ENCODE data around the gene SHC1.

SHC1 gene

GRCh38 chr1:154968731-154969130, 1.8 kb downstream of the SHC1 start:
- Histone ChIP-seq H3K9me3 (ENCODE audit: control insufficient read depth, insufficient read depth, low read length) (no peaks in the 10 kb centered on the region), H3K27me3 (ENCODE audit: control insufficient read depth, insufficient read depth, low read length) (no peaks in the 10 kb centered on the region), H3K9ac (ENCODE audit: low read depth, low read length) (0 out of 2 replicates have a peak overlapping the region, but pooled peaks have one; percentile 23), H3K36me3 (ENCODE audit: control insufficient read depth, insufficient read depth, low read length) (peaks cover 48% of the 10 kb centered on the region), H3K27ac (ENCODE audit: low read depth, low read length) (no peak overlapping the region), H3K4me1 (ENCODE audit: control insufficient read depth, insufficient read depth, low read length) (peaks cover 23% of the 10 kb centered on the region), H3K4me3 (ENCODE audit: low read depth, low read length) (peak overlapping the region; percentile 74)

GRCh38 chr1:154967331-154967950, 3.1 kb downstream of the SHC1 start:
- no peaks in the 10 kb centered on the region for H3K27me3 ChIP-seq (ENCODE audit: control insufficient read depth, insufficient read depth, low read length)
- peaks cover 22% of the 10 kb centered on the region for H3K4me1 ChIP-seq (ENCODE audit: control insufficient read depth, insufficient read depth, low read length)
- peaks cover 60% of the 10 kb centered on the region for H3K36me3 ChIP-seq (ENCODE audit: control insufficient read depth, insufficient read depth, low read length)
- no peaks in the 10 kb centered on the region for H3K9me3 ChIP-seq (ENCODE audit: control insufficient read depth, insufficient read depth, low read length)
- no peak overlapping the region for H3K9ac ChIP-seq (ENCODE audit: low read depth, low read length)
- H3K27ac ChIP-seq (ENCODE audit: low read depth, low read length): no peak overlapping the region
- H3K4me3 ChIP-seq (ENCODE audit: low read depth, low read length): no peak overlapping the region

- H3K4me3 ChIP-seq (ENCODE audit: low read depth, low read length): no peak overlapping the region
- no peaks in the 10 kb centered on the region for H3K27me3 ChIP-seq (ENCODE audit: control insufficient read depth, insufficient read depth, low read length)
- H3K27ac ChIP-seq (ENCODE audit: low read depth, low read length): no peak overlapping the region
- no peaks in the 10 kb centered on the region for H3K9me3 ChIP-seq (ENCODE audit: control insufficient read depth, insufficient read depth, low read length)
- H3K9ac ChIP-seq (ENCODE audit: low read depth, low read length): no peak overlapping the region
- peaks cover 11% of the 10 kb centered on the region for H3K4me1 ChIP-seq (ENCODE audit: control insufficient read depth, insufficient read depth, low read length)
- H3K36me3 ChIP-seq (ENCODE audit: control insufficient read depth, insufficient read depth, low read length): peaks cover 60% of the 10 kb centered on the region
These were observed 4.4 kb downstream of the SHC1 start for GRCh38 chr1:154966111-154966510.

GRCh38 chr1:154964359-154964758, 6.2 kb downstream of the SHC1 start:
- Histone ChIP-seq H3K4me3 (ENCODE audit: low read depth, low read length) (no peak overlapping the region), H3K36me3 (ENCODE audit: control insufficient read depth, insufficient read depth, low read length) (peaks cover 63% of the 10 kb centered on the region), H3K4me1 (ENCODE audit: control insufficient read depth, insufficient read depth, low read length) (peaks cover 17% of the 10 kb centered on the region), H3K27me3 (ENCODE audit: control insufficient read depth, insufficient read depth, low read length) (no peaks in the 10 kb centered on the region), H3K9me3 (ENCODE audit: control insufficient read depth, insufficient read depth, low read length) (no peaks in the 10 kb centered on the region), H3K27ac (ENCODE audit: low read depth, low read length) (no peak overlapping the region), H3K9ac (ENCODE audit: low read depth, low read length) (no peak overlapping the region)

- no peak overlapping the region for H3K4me3 ChIP-seq (ENCODE audit: low read depth, low read length)
- H3K27me3 ChIP-seq (ENCODE audit: control insufficient read depth, insufficient read depth, low read length): no peaks in the 10 kb centered on the region
- no peak overlapping the region for H3K27ac ChIP-seq (ENCODE audit: low read depth, low read length)
- H3K4me1 ChIP-seq (ENCODE audit: control insufficient read depth, insufficient read depth, low read length): peaks cover 12% of the 10 kb centered on the region; the same call in 1 of the 2 replicates
- H3K9me3 ChIP-seq (ENCODE audit: control insufficient read depth, insufficient read depth, low read length): no peaks in the 10 kb centered on the region
- H3K36me3 ChIP-seq (ENCODE audit: control insufficient read depth, insufficient read depth, low read length): peaks cover 68% of the 10 kb centered on the region
- H3K9ac ChIP-seq (ENCODE audit: low read depth, low read length): no peak overlapping the region
These were observed 6.9 kb downstream of the SHC1 start for GRCh38 chr1:154963643-154964042.

- Histone ChIP-seq H3K9me3 (ENCODE audit: control insufficient read depth, insufficient read depth, low read length) (no peaks in the 10 kb centered on the region), H3K4me1 (ENCODE audit: control insufficient read depth, insufficient read depth, low read length) (0 out of 2 replicates have a peak, but pooled peaks cover 12% of the 10 kb centered on the region), H3K36me3 (ENCODE audit: control insufficient read depth, insufficient read depth, low read length) (peaks cover 67% of the 10 kb centered on the region), H3K27ac (ENCODE audit: low read depth, low read length) (no peak overlapping the region), H3K27me3 (ENCODE audit: control insufficient read depth, insufficient read depth, low read length) (no peaks in the 10 kb centered on the region), H3K4me3 (ENCODE audit: low read depth, low read length) (peak overlapping the region; percentile 83), H3K9ac (ENCODE audit: low read depth, low read length) (no peak overlapping the region)
These were observed 7.7 kb downstream of the SHC1 start for GRCh38 chr1:154962795-154963330.

GRCh38 chr1:154962156-154962749, 8.3 kb downstream of the SHC1 start:
- Histone ChIP-seq H3K27me3 (ENCODE audit: control insufficient read depth, insufficient read depth, low read length) (no peaks in the 10 kb centered on the region), H3K4me1 (ENCODE audit: control insufficient read depth, insufficient read depth, low read length) (peaks cover 16% of the 10 kb centered on the region), H3K4me3 (ENCODE audit: low read depth, low read length) (peak overlapping the region; percentile 83), H3K27ac (ENCODE audit: low read depth, low read length) (peak overlapping the region; percentile 98), H3K36me3 (ENCODE audit: control insufficient read depth, insufficient read depth, low read length) (peaks cover 61% of the 10 kb centered on the region), H3K9ac (ENCODE audit: low read depth, low read length) (peak overlapping the region; percentile 97), H3K9me3 (ENCODE audit: control insufficient read depth, insufficient read depth, low read length) (no peaks in the 10 kb centered on the region)

GRCh38 chr1:154961207-154962155, 9.1 kb downstream of the SHC1 start, which contains the start of gene PYGO2:
PYGO2 (minus strand) TSS chr1:154961782; CDS start chr1:154961576, 206 bp downstream.
- peak within 1 kb of the TSS; percentile 98 for H3K27ac ChIP-seq (ENCODE audit: low read depth, low read length)
- peaks cover 53% of the 10 kb centered on the region for H3K36me3 ChIP-seq (ENCODE audit: control insufficient read depth, insufficient read depth, low read length)

GRCh38 chr1:154960446-154961136, 10.0 kb downstream of the SHC1 start:
- no peaks in the 10 kb centered on the region for H3K9me3 ChIP-seq (ENCODE audit: control insufficient read depth, insufficient read depth, low read length)
- peak overlapping the region; percentile 83 for H3K4me3 ChIP-seq (ENCODE audit: low read depth, low read length)
- H3K9ac ChIP-seq (ENCODE audit: low read depth, low read length): peak overlapping the region; percentile 97; the same call in 1 of the 2 replicates
- H3K27ac ChIP-seq (ENCODE audit: low read depth, low read length): peak overlapping the region; percentile 98
- peaks cover 26% of the 10 kb centered on the region for H3K4me1 ChIP-seq (ENCODE audit: control insufficient read depth, insufficient read depth, low read length)
- peaks cover 44% of the 10 kb centered on the region for H3K36me3 ChIP-seq (ENCODE audit: control insufficient read depth, insufficient read depth, low read length)
- no peaks in the 10 kb centered on the region for H3K27me3 ChIP-seq (ENCODE audit: control insufficient read depth, insufficient read depth, low read length)

More at GRCh38 chr1:154961207-154962155, 9.1 kb downstream of the SHC1 start, which contains the start of gene PYGO2:
- peak within 1 kb of the TSS; percentile 97 for H3K9ac ChIP-seq (ENCODE audit: low read depth, low read length)
- H3K4me1 ChIP-seq (ENCODE audit: control insufficient read depth, insufficient read depth, low read length): peaks cover 24% of the 10 kb centered on the region
- no peaks in the 10 kb centered on the region for H3K9me3 ChIP-seq (ENCODE audit: control insufficient read depth, insufficient read depth, low read length)
- H3K27me3 ChIP-seq (ENCODE audit: control insufficient read depth, insufficient read depth, low read length): no peaks in the 10 kb centered on the region
- H3K4me3 ChIP-seq (ENCODE audit: low read depth, low read length): peak within 1 kb of the TSS; percentile 83

- no peak overlapping the region for H3K9ac ChIP-seq (ENCODE audit: low read depth, low read length)
- H3K9me3 ChIP-seq (ENCODE audit: control insufficient read depth, insufficient read depth, low read length): no peaks in the 10 kb centered on the region
- H3K4me1 ChIP-seq (ENCODE audit: control insufficient read depth, insufficient read depth, low read length): peaks cover 34% of the 10 kb centered on the region
- H3K4me3 ChIP-seq (ENCODE audit: low read depth, low read length): no peak overlapping the region
- H3K36me3 ChIP-seq (ENCODE audit: control insufficient read depth, insufficient read depth, low read length): peaks cover 34% of the 10 kb centered on the region
- H3K27ac ChIP-seq (ENCODE audit: low read depth, low read length): no peak overlapping the region
- H3K27me3 ChIP-seq (ENCODE audit: control insufficient read depth, insufficient read depth, low read length): no peaks in the 10 kb centered on the region
These were observed 11.1 kb downstream of the SHC1 start for GRCh38 chr1:154959426-154959780.
